Neural cell (in vitro differentiated cells): ENCODE data around the gene PGK1. TPM values are rescaled to one million over a fixed set of nuclear protein-coding genes. Genes with fewer than 3 reads are reported as not detected.
A peak's percentile ranks its signal among the peaks of the same experiment; 100 is the strongest.

Experiments used
- H2AFZ ChIP-seq: fragments of 200-600, 300-800 bp; sonication (generic), shearing (Covaris generic); 2 replicates; pipeline ENCODE4 v1.6.0; 2014; ENCODE audit warnings: low read depth, mild to moderate bottlenecking, antibody characterized with exemption, low read length, moderate library complexity
- H3F3A ChIP-seq: fragments of 200-600 bp; shearing (Covaris generic); 2 replicates; pipeline ENCODE4 v1.6.1; 2016; ENCODE audit warnings: mild to moderate bottlenecking, moderate library complexity, mixed read lengths, antibody characterized with exemption, low read length; ENCODE audit not compliant: insufficient read depth, poor library complexity, severe bottlenecking
- H3K27ac ChIP-seq: fragments of 200-600, 300-800 bp; sonication (generic), shearing (Covaris generic); 2 replicates; pipeline ENCODE4 v1.5.1; 2014; ENCODE audit warnings: mild to moderate bottlenecking, low read length, moderate library complexity
- H3K27me3 ChIP-seq: fragments of 300-800, 200-600 bp; sonication (generic), shearing (Covaris generic); 2 replicates; pipeline ENCODE4 v1.6.0; 2014; ENCODE audit warnings: mild to moderate bottlenecking, low read depth, low read length, moderate library complexity; ENCODE audit not compliant: insufficient read depth
- H3K36me3 ChIP-seq: fragments of 300-800, 200-600 bp; sonication (generic), shearing (Covaris generic); 2 replicates; pipeline ENCODE4 v1.5.1; 2014; ENCODE audit warnings: mild to moderate bottlenecking, antibody characterized with exemption, low read length, moderate library complexity; ENCODE audit not compliant: insufficient read depth
- H3K4me2 ChIP-seq: fragments of 300-800, 200-600 bp; sonication (generic), shearing (Covaris generic); 2 replicates; pipeline ENCODE4 v1.6.0; 2014; ENCODE audit warnings: mild to moderate bottlenecking, low read length
- H3K4me3 ChIP-seq: fragments of 300-800, 200-600 bp; sonication (generic), shearing (Covaris generic); 2 replicates; pipeline ENCODE4 v1.5.1; 2014; ENCODE audit warnings: mild to moderate bottlenecking, low read length, moderate library complexity
- H3K79me2 ChIP-seq: fragments of 200-600 bp; shearing (Covaris generic); replicated peaks from 2 replicates; pipeline ENCODE4 v1.6.0; 2014; ENCODE audit warnings: mild to moderate bottlenecking, low read length, moderate library complexity; ENCODE audit not compliant: insufficient read depth
- H3K9ac ChIP-seq: fragments of 300-800, 200-600 bp; sonication (generic), shearing (Covaris generic); 2 replicates; pipeline ENCODE4 v1.6.1; 2016; ENCODE audit warnings: mild to moderate bottlenecking, low read length, mixed read lengths
- H3K9me2 ChIP-seq: fragments of 200-600 bp; shearing (Covaris generic); 2 replicates; pipeline ENCODE4 v1.6.1; 2016; ENCODE audit warnings: mild to moderate bottlenecking, low read length, mixed read lengths; ENCODE audit not compliant: insufficient read depth
- H3K9me3 ChIP-seq: fragments of 200-600, 300-800 bp; sonication (generic), shearing (Covaris generic); 2 replicates; pipeline ENCODE4 v1.6.1; 2016; ENCODE audit warnings: mild to moderate bottlenecking, mixed run types, low read length, moderate library complexity, mixed read lengths
- H4K20me1 ChIP-seq: fragments of 200-600 bp; shearing (Covaris generic); 2 replicates; pipeline ENCODE4 v1.6.1; 2016; ENCODE audit warnings: mild to moderate bottlenecking, mixed run types; ENCODE audit not compliant: insufficient read depth
- CTCF ChIP-seq: fragments of 450-650 bp; IDR thresholded peaks from 2 replicates; pipeline ENCODE4 v1.5.1; 2014; ENCODE audit warnings: antibody characterized with exemption, mild to moderate bottlenecking, moderate library complexity; ENCODE audit not compliant: poor library complexity, severe bottlenecking
- EP300 ChIP-seq: fragments of 450-650 bp; conservative IDR thresholded peaks from 2 replicates; pipeline ENCODE4 v1.6.1; 2014; ENCODE audit warnings: antibody characterized with exemption, mild to moderate bottlenecking, moderate library complexity; ENCODE audit not compliant: poor library complexity, severe bottlenecking
- EZH2 ChIP-seq: fragments of 200-600, 300-800 bp; shearing (Covaris generic), sonication (generic); IDR thresholded peaks from 2 replicates; pipeline ENCODE4 v1.6.1; 2014; ENCODE audit warnings: antibody characterized with exemption, low read length, borderline replicate concordance, mild to moderate bottlenecking; ENCODE audit not compliant: insufficient read depth, poor library complexity, severe bottlenecking
- MXI1 ChIP-seq: fragments of 450-650 bp; conservative IDR thresholded peaks from 2 replicates; pipeline ENCODE4 v1.6.1; 2014; ENCODE audit warnings: antibody characterized with exemption, mild to moderate bottlenecking; ENCODE audit not compliant: poor library complexity, severe bottlenecking
- POLR2AphosphoS5 ChIP-seq: IDR thresholded peaks from 2 replicates; pipeline ENCODE4 v1.6.1; 2012
- RAD21 ChIP-seq: fragments of 450-650 bp; conservative IDR thresholded peaks from 2 replicates; pipeline ENCODE4 v1.6.1; 2014; ENCODE audit warnings: antibody characterized with exemption, mild to moderate bottlenecking, moderate library complexity
- SMC3 ChIP-seq: fragments of 450-650 bp; conservative IDR thresholded peaks from 2 replicates; pipeline ENCODE4 v1.6.1; 2014; ENCODE audit warnings: antibody characterized with exemption, mild to moderate bottlenecking, moderate library complexity; ENCODE audit not compliant: poor library complexity
- TAF1 ChIP-seq: IDR thresholded peaks from 2 replicates; pipeline ENCODE4 v1.6.1; 2012; ENCODE audit warnings: low read depth
- polyA plus RNA-seq: library from polyadenylated mRNA; depleted of rRNA; stranded (reverse); fragments of >200 nt; gene quantifications from 2 replicates; pipeline ENCODE4 v1.2.3, GENCODE V29; 2014

Gene PGK1
- polyA plus RNA-seq, 1 donor from 2014 or later, result 425 TPM

GRCh38 chrX:78098108-78098507 lies 5.9 kb upstream of the PGK1 start:
- Histone ChIP-seq H2AFZ (no peak overlapping the region), H3K9ac (no peak overlapping the region), H3K4me2 (no peak overlapping the region), H3K27ac (no peak overlapping the region), H3K9me3 (no peaks in the 10 kb centered on the region), H3K27me3 (no peaks in the 10 kb centered on the region), H3K36me3 (no peaks in the 10 kb centered on the region), H4K20me1 (no peaks in the 10 kb centered on the region), H3K79me2 (no peaks in the 10 kb centered on the region), H3K9me2 (no peaks in the 10 kb centered on the region), H3F3A (no peaks in the 10 kb centered on the region), H3K4me3 (no peak overlapping the region)
- TF ChIP-seq EP300, result no peak

GRCh38 chrX:78102091-78102490 lies 2.0 kb upstream of the PGK1 start:
- peaks cover 23% of the 10 kb centered on the region for H3K79me2 ChIP-seq
- no peak overlapping the region for H3K9ac ChIP-seq
- no peaks in the 10 kb centered on the region for H3K9me3 ChIP-seq
- no peak for TF ChIP-seq TAF1
- no peak for TF ChIP-seq RAD21
- TF ChIP-seq CTCF, result no peak
- H3K4me3 ChIP-seq, result no peak overlapping the region
- no peak overlapping the region for H3K27ac ChIP-seq
- no peaks in the 10 kb centered on the region for H3K36me3 ChIP-seq
- no peaks in the 10 kb centered on the region for H3K9me2 ChIP-seq
- no peak overlapping the region for H2AFZ ChIP-seq
- H3K27me3 ChIP-seq, result no peaks in the 10 kb centered on the region
- H3K4me2 ChIP-seq, result no peak overlapping the region
- no peaks in the 10 kb centered on the region for H4K20me1 ChIP-seq
- no peaks in the 10 kb centered on the region for H3F3A ChIP-seq

GRCh38 chrX:78103001-78103622 lies 936 bp upstream of the PGK1 start:
- H4K20me1 ChIP-seq, result no peaks in the 10 kb centered on the region
- no peaks in the 10 kb centered on the region for H3K36me3 ChIP-seq
- no peaks in the 10 kb centered on the region for H3K9me3 ChIP-seq
- H3K9me2 ChIP-seq, result no peaks in the 10 kb centered on the region
- no peaks in the 10 kb centered on the region for H3K27me3 ChIP-seq
- peaks cover 27% of the 10 kb centered on the region for H3K79me2 ChIP-seq
- peak overlapping the region; percentile 71 for H3K9ac ChIP-seq
- no peak overlapping the region for H2AFZ ChIP-seq
- peak overlapping the region; percentile 82 for H3K27ac ChIP-seq
- H3K4me2 ChIP-seq, result peak overlapping the region; percentile 39
- no peak for TF ChIP-seq EZH2
- no peak for TF ChIP-seq CTCF
- TF ChIP-seq MXI1, result no peak
- TF ChIP-seq SMC3, result no peak
- no peak for TF ChIP-seq POLR2AphosphoS5
- TF ChIP-seq TAF1, result no peak
- no peaks in the 10 kb centered on the region for H3F3A ChIP-seq
- H3K4me3 ChIP-seq, result peak overlapping the region; percentile 83
